ENCODE data around the gene ELMO3. TPM values are rescaled to one million over a fixed set of nuclear protein-coding genes. Genes with fewer than 3 reads are reported as not detected.

ELMO3 gene
- total RNA-seq, 1 experiment from 2014 or later = 8.6 TPM

GRCh38 chr16:67186550-67186950 is 12.4 kb upstream of the ELMO3 start:
- Histone ChIP-seq H3K56ac (ENCODE audit: insufficient read length, low read depth, low read length) (no peak overlapping the region), H3K9ac (ENCODE audit: extremely low read depth, insufficient read length, low read length) (no peak overlapping the region), H4K91ac (ENCODE audit: insufficient read length, low read depth, low read length) (no peak overlapping the region), H3K4me2 (ENCODE audit: insufficient read depth, insufficient read length, low read length) (no peak overlapping the region), H4K5ac (ENCODE audit: insufficient read length, low read depth, low read length) (no peak overlapping the region), H2AK5ac (ENCODE audit: insufficient read length, low read length) (no peak overlapping the region), H2BK12ac (ENCODE audit: insufficient read length, low read depth, low read length) (no peak overlapping the region), H3K79me1 (ENCODE audit: insufficient read depth, low read depth, low read length, poor library complexity, severe bottlenecking) (no peaks in the 10 kb centered on the region), H3T11ph (ENCODE audit: low read length) (no peak overlapping the region), H3K79me2 (ENCODE audit: insufficient read depth, low read length) (no peaks in the 10 kb centered on the region), H3K18ac (ENCODE audit: insufficient read length, low read depth, low read length) (no peak overlapping the region), H3K9me3 (ENCODE audit: control insufficient read depth, low read depth, low read length) (no peaks in the 10 kb centered on the region), H2BK120ac (ENCODE audit: low read depth, low read length, poor library complexity, severe bottlenecking) (no peak overlapping the region), H3K23ac (ENCODE audit: insufficient read length, low read depth, low read length) (no peak overlapping the region), H2BK5ac (ENCODE audit: insufficient read length, low read length) (no peak overlapping the region), H3K27ac (ENCODE audit: insufficient read length, low read depth, low read length) (no peak overlapping the region), H3K23me2 (ENCODE audit: insufficient read length, low read depth, low read length, poor library complexity, severe bottlenecking) (peaks cover 12% of the 10 kb centered on the region), H3K4ac (ENCODE audit: low read depth, low read length) (no peak overlapping the region), H2AFZ (ENCODE audit: low read length) (no peak overlapping the region), H3K4me1 (ENCODE audit: insufficient read depth, low read length) (peaks cover 6% of the 10 kb centered on the region; the same call in 1 of the 2 replicates), H2BK20ac (ENCODE audit: low read depth, low read length, poor library complexity, severe bottlenecking) (no peak overlapping the region), H3K14ac (ENCODE audit: insufficient read depth, low read length) (no peak overlapping the region), H2BK15ac (ENCODE audit: low read depth, low read length) (no peak overlapping the region), H4K20me1 (ENCODE audit: control insufficient read depth, insufficient read depth, insufficient read length) (no peaks in the 10 kb centered on the region), H4K8ac (replicated peaks; ENCODE audit: insufficient read length, low read depth, low read length) (no peak overlapping the region), H3K27me3 (ENCODE audit: insufficient read depth, low read length) (peaks cover 4% of the 10 kb centered on the region)
- H3K9me3 Mint-ChIP-seq = no peaks in the 10 kb centered on the region; a peak in 2 of 5 replicates
- H3K4me3 Mint-ChIP-seq = no peak overlapping the region
- H3K27ac Mint-ChIP-seq = no peak overlapping the region
- no CpG with 5 or more reads among the region's 5 CpGs for WGBS (ENCODE audit: extremely low coverage, insufficient read length, low lambda C conversion rate)
- no peaks in the 10 kb centered on the region for H3K36me3 Mint-ChIP-seq (ENCODE audit: insufficient read depth in 1 of 3, low read depth in 3 of 3)
- H3K4me1 Mint-ChIP-seq = peaks cover 19 to 25% of the 10 kb centered on the region in 2 experiments
- no peak for DNase-seq
- TF ChIP-seq, protein P1, sequence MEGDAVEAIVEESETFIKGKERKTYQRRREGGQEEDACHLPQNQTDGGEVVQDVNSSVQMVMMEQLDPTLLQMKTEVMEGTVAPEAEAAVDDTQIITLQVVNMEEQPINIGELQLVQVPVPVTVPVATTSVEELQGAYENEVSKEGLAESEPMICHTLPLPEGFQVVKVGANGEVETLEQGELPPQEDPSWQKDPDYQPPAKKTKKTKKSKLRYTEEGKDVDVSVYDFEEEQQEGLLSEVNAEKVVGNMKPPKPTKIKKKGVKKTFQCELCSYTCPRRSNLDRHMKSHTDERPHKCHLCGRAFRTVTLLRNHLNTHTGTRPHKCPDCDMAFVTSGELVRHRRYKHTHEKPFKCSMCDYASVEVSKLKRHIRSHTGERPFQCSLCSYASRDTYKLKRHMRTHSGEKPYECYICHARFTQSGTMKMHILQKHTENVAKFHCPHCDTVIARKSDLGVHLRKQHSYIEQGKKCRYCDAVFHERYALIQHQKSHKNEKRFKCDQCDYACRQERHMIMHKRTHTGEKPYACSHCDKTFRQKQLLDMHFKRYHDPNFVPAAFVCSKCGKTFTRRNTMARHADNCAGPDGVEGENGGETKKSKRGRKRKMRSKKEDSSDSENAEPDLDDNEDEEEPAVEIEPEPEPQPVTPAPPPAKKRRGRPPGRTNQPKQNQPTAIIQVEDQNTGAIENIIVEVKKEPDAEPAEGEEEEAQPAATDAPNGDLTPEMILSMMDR (conservative IDR thresholded peaks at IDR 0.05) = no peak
- peaks cover 29% of the 10 kb centered on the region for H3K27me3 Mint-ChIP-seq (ENCODE audit: low read depth)

All from H9 (cell line).